A549 (cell line): ENCODE data around the gene RENBP.

Experiments used
- CBX8 ChIP-seq: fragments of 200-600 bp; sonication (generic); IDR thresholded peaks from 2 replicates; pipeline ENCODE4 v1.6.1; 2016
- ELK1 ChIP-seq: fragments of 150-350 bp; IDR thresholded peaks from 2 replicates; pipeline ENCODE4 v1.6.1; 2014; ENCODE audit warnings: low read depth, mild to moderate bottlenecking, low read length
- TF ChIP-seq, protein P1 (sequence below): IDR thresholded peaks from 2 replicates; pipeline ENCODE4 v1.6.1; 2012
- TF ChIP-seq, protein P2 (sequence below): fragments of >200 bp; sonication (Bioruptor Twin); formaldehyde crosslinking; IDR thresholded peaks from 3 replicates; pipeline ENCODE4 v1.5.1; 2016

DNA sequence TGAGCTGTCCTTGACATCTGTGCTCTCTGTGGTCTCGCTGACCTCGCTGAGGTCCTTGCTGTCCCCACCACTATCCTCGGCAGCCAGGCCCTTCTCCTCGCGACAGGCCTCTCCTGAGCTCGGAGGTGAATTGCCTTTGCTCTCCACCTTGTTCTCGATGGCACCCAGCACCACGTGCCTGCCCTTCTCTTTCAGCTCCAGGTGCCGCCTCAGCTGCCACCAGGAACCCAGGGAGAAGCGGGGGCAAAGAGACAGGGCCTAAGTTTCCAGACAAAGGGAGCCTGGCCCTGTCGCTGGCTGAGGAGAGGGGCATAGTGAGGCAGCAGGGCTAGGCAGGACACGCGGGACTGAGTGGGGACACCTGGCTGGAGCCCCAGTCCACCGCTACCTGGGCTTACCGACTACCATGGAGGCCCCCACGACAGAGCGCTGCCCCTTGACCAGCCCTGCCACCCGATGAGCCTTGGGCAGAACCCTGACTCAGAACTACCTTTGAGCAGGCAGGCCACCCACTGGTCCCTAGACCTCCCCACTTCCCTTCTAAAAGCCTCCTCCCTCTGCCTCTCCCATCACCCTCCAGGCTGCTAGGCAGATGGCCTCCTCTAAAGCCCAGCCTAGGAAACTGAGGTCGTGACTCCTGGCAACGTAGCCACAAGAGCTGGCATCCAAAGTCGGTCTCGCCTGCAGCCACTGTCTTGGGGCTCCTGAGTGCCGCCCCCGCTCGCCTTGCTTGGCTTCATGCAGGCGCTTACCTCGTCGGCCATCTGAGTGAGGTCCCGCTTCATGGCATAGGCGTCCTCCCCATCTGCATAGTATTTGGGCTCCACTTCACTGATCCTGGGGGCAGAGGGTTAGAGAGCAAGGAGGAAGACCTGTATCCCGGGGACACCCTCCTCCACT lies 14.2 kb downstream of the RENBP start:
- TF ChIP-seq, protein P1, sequence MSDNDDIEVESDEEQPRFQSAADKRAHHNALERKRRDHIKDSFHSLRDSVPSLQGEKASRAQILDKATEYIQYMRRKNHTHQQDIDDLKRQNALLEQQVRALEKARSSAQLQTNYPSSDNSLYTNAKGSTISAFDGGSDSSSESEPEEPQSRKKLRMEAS = no peak
- TF ChIP-seq ELK1 (no peak), CBX8 (no peak)
- TF ChIP-seq, protein P2, sequence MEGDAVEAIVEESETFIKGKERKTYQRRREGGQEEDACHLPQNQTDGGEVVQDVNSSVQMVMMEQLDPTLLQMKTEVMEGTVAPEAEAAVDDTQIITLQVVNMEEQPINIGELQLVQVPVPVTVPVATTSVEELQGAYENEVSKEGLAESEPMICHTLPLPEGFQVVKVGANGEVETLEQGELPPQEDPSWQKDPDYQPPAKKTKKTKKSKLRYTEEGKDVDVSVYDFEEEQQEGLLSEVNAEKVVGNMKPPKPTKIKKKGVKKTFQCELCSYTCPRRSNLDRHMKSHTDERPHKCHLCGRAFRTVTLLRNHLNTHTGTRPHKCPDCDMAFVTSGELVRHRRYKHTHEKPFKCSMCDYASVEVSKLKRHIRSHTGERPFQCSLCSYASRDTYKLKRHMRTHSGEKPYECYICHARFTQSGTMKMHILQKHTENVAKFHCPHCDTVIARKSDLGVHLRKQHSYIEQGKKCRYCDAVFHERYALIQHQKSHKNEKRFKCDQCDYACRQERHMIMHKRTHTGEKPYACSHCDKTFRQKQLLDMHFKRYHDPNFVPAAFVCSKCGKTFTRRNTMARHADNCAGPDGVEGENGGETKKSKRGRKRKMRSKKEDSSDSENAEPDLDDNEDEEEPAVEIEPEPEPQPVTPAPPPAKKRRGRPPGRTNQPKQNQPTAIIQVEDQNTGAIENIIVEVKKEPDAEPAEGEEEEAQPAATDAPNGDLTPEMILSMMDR = no peak
